K562 (cell line): Measurements from ENCODE around the gene PSMA5. TPM values are rescaled to one million over a fixed set of nuclear protein-coding genes. Genes with fewer than 3 reads are reported as not detected.

Experiments used
- ATAC-seq: fragments of 200-7000 bp; cut with Tn5 transposase; 3 replicates; pipeline ENCODE4 v1.9.1; 2020; ENCODE audit warnings: moderate library complexity
- Bru-seq: library from RNA; stranded (reverse); fragments of 400-500 nt; gene quantifications from one replicate; lab custom pipeline; 2021; lab: Mats Ljungman, UMichigan
- BruChase-seq, 2 experiments: library from RNA; stranded (reverse); fragments of 400-500 nt; gene quantifications; one replicate each; lab custom pipeline; 2021; lab: Mats Ljungman, UMichigan
- BruUV-seq: library from RNA; stranded (reverse); fragments of 400-500 nt; replicated peaks from 2 replicates; lab custom pipeline; 2021; lab: Mats Ljungman, UMichigan
- CTCF ChIA-PET: fragments of 300-600 bp; formaldehyde crosslinking; extraction: SDS; loops from one replicate; lab custom pipeline; 2021; ENCODE audit warnings: low intra/inter-chr PET ratio; lab: Yijun Ruan, JAX
- POLR2A ChIA-PET: fragments of 300-600, 350-650 bp; sonication (Branson Sonifier 250); formaldehyde crosslinking; extraction: SDS; loops from one replicate; lab custom pipeline; 2021; ENCODE audit warnings: antibody characterized with exemption, inconsistent platforms; lab: Yijun Ruan, JAX
- DNase-seq, 4 experiments: peaks; one replicate each; pipeline versions ENCODE4 v3.0.0 to v3.0.0-alpha.2; 2011 to 2018; ENCODE audit warnings: low spot score in 3 of 4, mixed read lengths in 3 of 4; ENCODE audit errors: extremely low read depth in 1 of 4
- FAIRE-seq: peaks from 2 replicates; lab custom pipeline; 2011; peaks lifted over from hg19 to GRCh38; lab: Jason Lieb, UNC
- H2AFZ ChIP-seq: 2 replicates; pipeline ENCODE4 v1.6.0; 2011; ENCODE audit warnings: low read depth, low read length, control low read depth, inconsistent platforms
- H3K27ac ChIP-seq: fragments of 200-600 bp; 3 replicates; pipeline ENCODE4 v1.8.0; 2011; ENCODE audit warnings: low read depth, mild to moderate bottlenecking, control low read depth, inconsistent platforms, low read length, moderate library complexity, mixed read lengths; ENCODE audit errors: extremely low read depth
- H3K27me3 ChIP-seq, 2 experiments: fragments of 300-600 bp in 1 of 2; 2 replicates in 1 of 2; 3 replicates in 1 of 2; pipeline versions ENCODE4 v1.6.0 to v1.8.0; 2011; ENCODE audit warnings: inconsistent platforms in 2 of 2, low read length in 2 of 2, mild to moderate bottlenecking in 1 of 2, mixed read lengths in 1 of 2, moderate library complexity in 1 of 2; ENCODE audit not compliant: control insufficient read depth in 2 of 2, insufficient read depth in 2 of 2
- H3K36me3 ChIP-seq: fragments of 300-600 bp; 3 replicates; pipeline ENCODE4 v1.8.0; 2011; ENCODE audit warnings: mild to moderate bottlenecking, low read length, inconsistent platforms; ENCODE audit not compliant: control insufficient read depth, insufficient read depth
- H3K4me1 ChIP-seq, 2 experiments: fragments of 200-600 bp in 1 of 2; replicated peaks in 1 of 2; 2 replicates in 1 of 2; 3 replicates in 1 of 2; pipeline versions ENCODE4 v1.5.1 to v1.8.0; 2011; ENCODE audit warnings: inconsistent platforms in 2 of 2, low read length in 2 of 2, mild to moderate bottlenecking in 1 of 2, mixed read lengths in 1 of 2, moderate library complexity in 1 of 2; ENCODE audit not compliant: control insufficient read depth in 2 of 2, insufficient read depth in 2 of 2
- H3K4me2 ChIP-seq: 2 replicates; pipeline ENCODE4 v1.6.1; 2011; ENCODE audit warnings: low read length, control low read depth, inconsistent platforms, mixed read lengths; ENCODE audit not compliant: insufficient read depth
- H3K4me3 ChIP-seq: fragments of 200-600 bp; sonication (generic), shearing (Covaris generic); 2 replicates; pipeline ENCODE4 v1.5.1; 2016; ENCODE audit warnings: control low read depth, inconsistent platforms
- H3K79me2 ChIP-seq: fragments of 200-600 bp; 3 replicates; pipeline ENCODE4 v1.8.0; 2011; ENCODE audit warnings: low read length, inconsistent platforms; ENCODE audit not compliant: control insufficient read depth, insufficient read depth
- H3K9ac ChIP-seq, 2 experiments: 2 replicates each; pipeline versions ENCODE4 v1.6.0 to v1.6.1; 2011; ENCODE audit warnings: low read depth in 2 of 2, low read length in 2 of 2, control low read depth in 1 of 2, inconsistent platforms in 1 of 2, mild to moderate bottlenecking in 1 of 2, mixed read lengths in 1 of 2; ENCODE audit not compliant: insufficient read depth in 1 of 2
- H3K9me1 ChIP-seq: one replicate; pipeline ENCODE4 v1.6.0; 2011; ENCODE audit warnings: inconsistent platforms, mild to moderate bottlenecking, low read length, moderate library complexity; ENCODE audit not compliant: control insufficient read depth, insufficient read depth
- H3K9me3 ChIP-seq: replicated peaks from 2 replicates; pipeline ENCODE4 v1.5.1; 2011; ENCODE audit warnings: low read depth, low read length, inconsistent platforms; ENCODE audit not compliant: control insufficient read depth, insufficient read depth
- H4K20me1 ChIP-seq: replicated peaks from 2 replicates; pipeline ENCODE4 v1.6.1; 2011; ENCODE audit warnings: low read length, inconsistent platforms, mixed read lengths; ENCODE audit not compliant: control insufficient read depth, insufficient read depth
- BCOR ChIP-seq: fragments of 450-650 bp; IDR thresholded peaks from 2 replicates; pipeline ENCODE4 v1.6.1; 2016
- GTF2A2 ChIP-seq: IDR thresholded peaks from 2 replicates; pipeline ENCODE4 v1.6.1; 2016; ENCODE audit warnings: mild to moderate bottlenecking, missing genetic modification characterization, missing compliant biosample characterization
- HMGN3 ChIP-seq: IDR thresholded peaks from 2 replicates; pipeline ENCODE4 v1.6.1; 2011; ENCODE audit warnings: borderline replicate concordance, low read depth, mild to moderate bottlenecking, mixed read lengths, low read length; ENCODE audit not compliant: insufficient read length; ENCODE audit errors: extremely low read depth
- PRPF4 ChIP-seq: fragments of 200-400 bp; formaldehyde crosslinking; IDR thresholded peaks from one replicate; pipeline ENCODE4 v1.6.1; 2017; ENCODE audit warnings: low read length, low read depth, mild to moderate bottlenecking; ENCODE audit not compliant: insufficient read depth, poor library complexity, severe bottlenecking
- RAD21 ChIP-seq, 2 experiments: fragments of 250-450 bp in 1 of 2; fragments of 450-650 bp in 1 of 2; sonication (Bioruptor Pico) in 1 of 2; formaldehyde crosslinking in 1 of 2; IDR thresholded peaks in 1 of 2; conservative IDR thresholded peaks in 1 of 2; 2 replicates each; pipeline versions ENCODE4 v1.4.0 to v1.8.0; 2020 to 2022; ENCODE audit warnings: mild to moderate bottlenecking in 2 of 2, moderate library complexity in 1 of 2
- STAT5B ChIP-seq: fragments of 250-450 bp; sonication (Bioruptor Pico); IDR thresholded peaks from 2 replicates; pipeline ENCODE4 v1.8.0; 2021; ENCODE audit warnings: mild to moderate bottlenecking, inconsistent platforms
- ZNF79 ChIP-seq: fragments of 250-450 bp; sonication (Bioruptor Pico); IDR thresholded peaks from 2 replicates; pipeline ENCODE4 v1.4.0; 2020; ENCODE audit warnings: low read depth, mild to moderate bottlenecking, moderate library complexity
- WGBS: fragments of 100-300 bp; shearing (Covaris generic); methylation state at CpG from one replicate; pipeline ENCODE4 v1.1.6; 2016; ENCODE audit warnings: low coverage, mixed read lengths; ENCODE audit not compliant: insufficient coverage; ENCODE audit errors: missing lambda C conversion rate; 5-methylcytosine and 5-hydroxymethylcytosine counted together
- in situ Hi-C: fragments of 300-500 bp; cut with MboI; formaldehyde crosslinking; loops from 4 replicates; pipeline ENCODE4 v1.15.0; 2018; ENCODE audit warnings: inconsistent platforms, mixed read lengths
- intact Hi-C: fragments of 100-400 bp; cut with micrococcal nuclease; formaldehyde crosslinking; loops from 2 replicates; pipeline ENCODE4 v1.14.2; 2022
- long read RNA-seq, 3 experiments: library from polyadenylated mRNA in 2 of 3; library from RNA in 1 of 3; unstranded in 2 of 3; stranded (forward) in 1 of 3; transcript quantifications; one replicate each; pipeline ENCODE4 v2.0.0, GENCODE V29; 2019 to 2022
- polyA minus RNA-seq, 3 experiments: library from RNA; depleted of rRNA, polyadenylated mRNA; stranded (reverse); fragments of >200 nt; gene quantifications; 2 replicates each; pipeline ENCODE4 v1.2.3, GENCODE V29; 2011
- polyA plus RNA-seq, 8 experiments: library from polyadenylated mRNA; depleted of rRNA in 4 of 8; stranded (reverse) in 5 of 8; unstranded in 3 of 8; fragments of >200 nt; fragmentation: Nextera tagmentation in 2 of 8; fragmentation: Illumina TruSeq in 1 of 8; extraction: Ambion mirVana in 2 of 8; extraction: Trizol in 1 of 8; gene quantifications; 2 replicates each; pipeline versions ENCODE4 v1.2.1 to v1.2.3, GENCODE V29; 2011 to 2014; ENCODE audit warnings: inconsistent platforms in 1 of 8, missing spikeins in 1 of 8
- total RNA-seq, 7 experiments: library from RNA; depleted of rRNA in 6 of 7; stranded (reverse); fragments of >200 nt in 6 of 7; fragmentation: Illumina TruSeq in 2 of 7; extraction: Trizol in 2 of 7; gene quantifications; 2 replicates each; pipeline versions ENCODE4 v1.2.1 to v1.2.3, GENCODE V29; 2011 to 2021; ENCODE audit warnings: low replicate concordance in 1 of 7
- TF ChIP-seq, protein P1 (sequence below), 2 experiments: IDR thresholded peaks; 2 replicates each; pipeline ENCODE4 v1.6.1; 2012; ENCODE audit warnings: improper control_type of control experiment in 2 of 2, low read depth in 2 of 2, low read length in 2 of 2, borderline replicate concordance in 1 of 2
- TF ChIP-seq, protein P2 (sequence below): fragments of 250-450 bp; sonication (Bioruptor Pico); IDR thresholded peaks from 2 replicates; pipeline ENCODE4 v1.5.0; 2020; ENCODE audit warnings: mild to moderate bottlenecking, borderline replicate concordance

PSMA5 gene
- 131 and 146 TPM in 2 replicates for total RNA-seq (2011; cell fraction: chromatin; rRNA removed; ENCODE audit: low replicate concordance)
- total RNA-seq (2011; cell fraction: nucleolus; rRNA removed), result 74.6 and 80.0 TPM in 2 replicates
- 126 and 145 TPM in 2 replicates for total RNA-seq (2011; cell fraction: nucleoplasm; rRNA removed)
- total RNA-seq (2014; rRNA removed) (77.1 and 82.6 TPM in 2 replicates), total RNA-seq (2014; rRNA removed; fragmentation: Illumina TruSeq; extraction: Trizol) (309 and 348 TPM in 2 replicates), total RNA-seq (2015; rRNA removed; fragmentation: Illumina TruSeq; extraction: Trizol) (155 and 190 TPM in 2 replicates), total RNA-seq (2021) (287 and 302 TPM in 2 replicates), polyA plus RNA-seq (2011; rRNA removed) (299 and 397 TPM in 2 replicates), polyA plus RNA-seq (2014; fragmentation: Illumina TruSeq; extraction: Trizol) (246 and 256 TPM in 2 replicates), polyA plus RNA-seq (2014; fragmentation: Nextera tagmentation; extraction: Ambion mirVana) (100 to 1,000 TPM; 451 to 542 TPM), polyA plus RNA-seq (2014; rRNA removed) (225 and 273 TPM in 2 replicates), polyA minus RNA-seq (2011; rRNA and poly(A)+ RNA removed) (238 and 288 TPM in 2 replicates), Bru-seq, nascent RNA (percentile 96 among the genes with signal in this experiment), BruChase-seq, experiment 1, labeled RNA remaining after a 2-hour chase (percentile 98 among the genes with signal in this experiment), BruChase-seq, experiment 2, labeled RNA remaining after a 6-hour chase (percentile 97 among the genes with signal in this experiment)
- polyA plus RNA-seq (2011; cell fraction: cytosol; rRNA removed), result 168 and 244 TPM in 2 replicates
- polyA plus RNA-seq (2011; cell fraction: nucleus; rRNA removed), result 74.2 and 128 TPM in 2 replicates
- polyA plus RNA-seq (2012), result 169 and 249 TPM in 2 replicates
- 104 and 136 TPM in 2 replicates for polyA minus RNA-seq (2011; cell fraction: cytosol; rRNA and poly(A)+ RNA removed)
- polyA minus RNA-seq (2011; cell fraction: nucleus; rRNA and poly(A)+ RNA removed), result 40.0 and 62.9 TPM in 2 replicates
- long read RNA-seq, experiment 1, transcript PSMA5-201 (9 exons, 3,729 nt), result major isoform, 573 of 679 reads
- long read RNA-seq, experiment 1, partial matches to known transcripts, result 37 of 679 reads
- long read RNA-seq, experiment 1, other reads (novel, unspliced or antisense), result 69 of 679 reads
- long read RNA-seq, experiment 2, transcript PSMA5-201 (9 exons, 3,729 nt), result major isoform, 275 of 402 reads
- long read RNA-seq, experiment 2, partial matches to known transcripts, result 45 of 402 reads
- long read RNA-seq, experiment 2, other reads (novel, unspliced or antisense), result 81 of 402 reads
- long read RNA-seq, experiment 3, transcript PSMA5-201 (9 exons, 3,729 nt), result major isoform, 562 of 621 reads
- long read RNA-seq, experiment 3, partial matches to known transcripts, result 7 of 621 reads
- long read RNA-seq, experiment 3, other reads (novel, unspliced or antisense), result 52 of 621 reads

DNA sequence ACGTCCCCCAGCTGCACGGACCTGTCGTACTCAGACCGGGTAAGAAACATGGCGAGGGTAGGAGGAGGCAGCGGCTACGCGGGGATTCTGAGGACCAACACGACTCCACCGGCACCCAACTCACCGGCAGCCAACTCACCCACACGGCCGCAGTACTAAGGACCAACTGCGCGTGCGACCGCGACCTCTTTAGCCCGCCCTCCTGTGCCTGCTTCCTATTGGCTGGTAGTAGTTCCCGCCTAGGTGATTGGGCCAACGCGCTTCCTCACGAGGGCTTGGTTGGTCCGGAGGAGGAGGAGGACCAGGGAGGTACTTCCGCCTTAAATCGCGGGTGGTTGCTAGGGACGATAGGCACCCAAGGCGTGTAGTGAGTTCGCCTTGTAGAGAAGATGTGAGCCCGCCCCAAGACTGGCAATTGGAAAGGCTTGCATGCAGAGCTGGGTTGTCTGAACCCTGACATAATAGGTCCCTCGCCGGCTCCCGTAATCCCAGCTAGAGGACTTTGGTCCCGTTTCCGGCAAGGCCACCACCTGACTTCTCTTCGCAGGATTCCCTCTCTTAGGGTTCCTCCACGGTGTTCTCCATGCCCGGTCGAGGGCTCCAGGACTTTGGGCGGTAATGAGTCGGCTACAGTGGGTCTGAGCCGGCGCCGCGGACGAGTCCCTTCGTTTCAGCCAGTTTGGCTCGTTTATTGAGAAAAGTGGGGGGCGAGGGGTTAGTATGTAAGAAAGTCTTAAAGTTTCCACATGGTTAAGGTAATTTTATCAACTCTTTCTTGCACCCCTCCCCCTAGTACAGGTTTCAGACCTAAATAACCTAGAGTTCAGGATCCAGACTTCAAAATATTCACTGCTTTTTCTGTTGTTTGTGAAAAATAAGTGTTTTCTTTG lies at the start of gene PSMA5:
TSS of gene PSMA5 (minus strand) at position 168 of the 890 bp plus-strand sequence. CDS start at position 50, 118 bp downstream.
- peak within 1 kb of the TSS; percentile 89 to 96 for H3K9ac ChIP-seq
- CTCF ChIA-PET, result no interaction called here
- FAIRE-seq, result peak; percentile 100
- TSS peak; percentile 81 for BruUV-seq
- peaks cover 18 to 23% of the 10 kb centered on the region in 2 experiments; a peak in 4 of 5 replicates for H3K4me1 ChIP-seq
- intact Hi-C loops (no loop called here), in situ Hi-C loops (no loop called here)
- ATAC-seq, result peak; percentile 98
- POLR2A ChIA-PET, result interaction anchor here (0.6 to 3.5 kb wide), 18 partner anchors 9 to 891 kb away, joined by 3 to 25 read pairs (median 4); partner anchors contain the start of genes PSRC1 and SARS1
- H3K36me3 ChIP-seq, result peaks cover 25% of the 10 kb centered on the region
- H3K4me2 ChIP-seq, result peak within 1 kb of the TSS; percentile 94
- H3K79me2 ChIP-seq, result peaks cover 59% of the 10 kb centered on the region
- H4K20me1 ChIP-seq, result no peaks in the 10 kb centered on the region
- H3K27ac ChIP-seq, result peak within 1 kb of the TSS; percentile 87
- no peaks in the 10 kb centered on the region for H3K9me3 ChIP-seq
- DNase-seq, result peak; percentile 98 to 100 (median 99)
- under 1% methylated on average over 50 of the region's 50 CpGs for WGBS
- H3K9me1 ChIP-seq, result no peaks in the 10 kb centered on the region
- H3K27me3 ChIP-seq, result no peaks in the 10 kb centered on the region
- H2AFZ ChIP-seq, result peak within 1 kb of the TSS; percentile 89
- peak within 1 kb of the TSS; percentile 60 for H3K4me3 ChIP-seq
- TF ChIP-seq HMGN3 (no peak), STAT5B (no peak), PRPF4 (no peak), GTF2A2 (no peak), RAD21 (CRISPR knock-in tag; conservative IDR thresholded peaks at IDR 0.05 in 1 of 2, IDR thresholded peaks at IDR 0.05 in 1 of 2) (no peak), ZNF79 (CRISPR knock-in tag) (no peak), BCOR (no peak)
- TF ChIP-seq, protein P1, sequence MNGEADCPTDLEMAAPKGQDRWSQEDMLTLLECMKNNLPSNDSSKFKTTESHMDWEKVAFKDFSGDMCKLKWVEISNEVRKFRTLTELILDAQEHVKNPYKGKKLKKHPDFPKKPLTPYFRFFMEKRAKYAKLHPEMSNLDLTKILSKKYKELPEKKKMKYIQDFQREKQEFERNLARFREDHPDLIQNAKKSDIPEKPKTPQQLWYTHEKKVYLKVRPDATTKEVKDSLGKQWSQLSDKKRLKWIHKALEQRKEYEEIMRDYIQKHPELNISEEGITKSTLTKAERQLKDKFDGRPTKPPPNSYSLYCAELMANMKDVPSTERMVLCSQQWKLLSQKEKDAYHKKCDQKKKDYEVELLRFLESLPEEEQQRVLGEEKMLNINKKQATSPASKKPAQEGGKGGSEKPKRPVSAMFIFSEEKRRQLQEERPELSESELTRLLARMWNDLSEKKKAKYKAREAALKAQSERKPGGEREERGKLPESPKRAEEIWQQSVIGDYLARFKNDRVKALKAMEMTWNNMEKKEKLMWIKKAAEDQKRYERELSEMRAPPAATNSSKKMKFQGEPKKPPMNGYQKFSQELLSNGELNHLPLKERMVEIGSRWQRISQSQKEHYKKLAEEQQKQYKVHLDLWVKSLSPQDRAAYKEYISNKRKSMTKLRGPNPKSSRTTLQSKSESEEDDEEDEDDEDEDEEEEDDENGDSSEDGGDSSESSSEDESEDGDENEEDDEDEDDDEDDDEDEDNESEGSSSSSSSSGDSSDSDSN (IDR thresholded peaks at IDR 0.05; ENCODE audit: borderline replicate concordance in 1 of 2, low read depth in 2 of 2, low read length in 2 of 2), result 0 out of 4 replicates have a peak, but pooled peaks of 1 of the 2 experiments have one; percentile 0
- TF ChIP-seq, protein P2, sequence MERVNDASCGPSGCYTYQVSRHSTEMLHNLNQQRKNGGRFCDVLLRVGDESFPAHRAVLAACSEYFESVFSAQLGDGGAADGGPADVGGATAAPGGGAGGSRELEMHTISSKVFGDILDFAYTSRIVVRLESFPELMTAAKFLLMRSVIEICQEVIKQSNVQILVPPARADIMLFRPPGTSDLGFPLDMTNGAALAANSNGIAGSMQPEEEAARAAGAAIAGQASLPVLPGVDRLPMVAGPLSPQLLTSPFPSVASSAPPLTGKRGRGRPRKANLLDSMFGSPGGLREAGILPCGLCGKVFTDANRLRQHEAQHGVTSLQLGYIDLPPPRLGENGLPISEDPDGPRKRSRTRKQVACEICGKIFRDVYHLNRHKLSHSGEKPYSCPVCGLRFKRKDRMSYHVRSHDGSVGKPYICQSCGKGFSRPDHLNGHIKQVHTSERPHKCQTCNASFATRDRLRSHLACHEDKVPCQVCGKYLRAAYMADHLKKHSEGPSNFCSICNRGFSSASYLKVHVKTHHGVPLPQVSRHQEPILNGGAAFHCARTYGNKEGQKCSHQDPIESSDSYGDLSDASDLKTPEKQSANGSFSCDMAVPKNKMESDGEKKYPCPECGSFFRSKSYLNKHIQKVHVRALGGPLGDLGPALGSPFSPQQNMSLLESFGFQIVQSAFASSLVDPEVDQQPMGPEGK (CRISPR knock-in tag), result no peak
